ENCODE measurements around the gene ADGRE2.

The ADGRE2 gene

DNA sequence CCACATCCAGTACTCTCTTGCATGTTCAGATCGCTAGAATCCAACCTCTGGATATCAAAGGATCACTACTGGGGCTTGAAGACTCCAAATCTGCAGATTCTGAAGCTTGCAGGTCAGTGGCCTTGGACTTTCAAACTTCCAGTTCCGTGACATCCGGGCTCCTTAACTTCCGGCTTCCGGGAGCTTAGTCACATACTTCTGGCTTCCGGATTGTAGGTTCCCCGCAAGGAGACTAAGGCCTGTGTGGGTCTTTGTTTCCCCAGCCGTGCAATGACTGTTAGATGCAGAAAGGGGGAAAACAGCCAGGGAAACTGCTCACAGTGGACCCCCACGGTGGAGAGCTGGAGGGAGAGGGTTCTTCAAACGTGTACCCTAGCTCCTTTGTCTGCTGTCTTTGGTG, 47.2 kb downstream of the ADGRE2 start:
- peak; percentile 12 for DNase-seq

DNA sequence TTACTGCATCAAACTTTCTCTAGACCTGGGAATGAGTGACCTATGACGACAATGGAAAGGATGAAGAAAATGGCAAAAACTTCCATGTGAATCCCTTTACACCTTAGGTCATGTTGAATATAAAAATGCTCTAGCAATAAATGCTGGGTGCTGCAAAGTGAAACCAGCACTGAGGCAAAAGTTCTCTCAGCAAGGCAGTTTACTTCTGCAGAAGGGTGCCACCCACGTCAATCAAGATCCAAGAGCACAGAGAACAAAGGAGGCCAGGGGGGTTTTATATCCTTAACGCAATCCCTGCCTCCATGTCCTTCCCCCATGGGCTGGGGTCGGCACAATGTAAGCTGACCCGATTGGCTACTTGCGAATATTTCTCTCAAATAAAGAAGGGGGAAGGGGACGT, 49.8 kb downstream of the ADGRE2 start:
- DNase-seq: no peak

DNA sequence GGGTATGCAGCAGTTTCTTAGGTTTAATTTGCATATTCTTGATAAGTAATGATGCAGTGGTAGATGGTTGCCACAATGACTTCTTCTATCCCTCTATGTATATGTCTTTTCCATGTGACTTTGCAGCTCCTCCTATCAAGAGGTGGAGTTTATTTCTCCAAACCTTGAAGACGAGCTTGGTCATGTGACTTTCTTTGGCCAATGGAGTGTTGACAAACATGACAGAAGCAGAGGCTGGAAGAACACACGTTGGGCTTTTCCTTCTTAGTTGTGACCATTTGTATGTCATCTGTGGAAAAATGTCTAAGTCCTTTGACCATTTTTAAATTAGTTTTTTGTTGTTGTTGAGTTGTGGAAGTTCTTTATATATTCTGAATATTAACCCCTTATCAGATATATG, 56.2 kb downstream of the ADGRE2 start:
- no peak for DNase-seq

DNA sequence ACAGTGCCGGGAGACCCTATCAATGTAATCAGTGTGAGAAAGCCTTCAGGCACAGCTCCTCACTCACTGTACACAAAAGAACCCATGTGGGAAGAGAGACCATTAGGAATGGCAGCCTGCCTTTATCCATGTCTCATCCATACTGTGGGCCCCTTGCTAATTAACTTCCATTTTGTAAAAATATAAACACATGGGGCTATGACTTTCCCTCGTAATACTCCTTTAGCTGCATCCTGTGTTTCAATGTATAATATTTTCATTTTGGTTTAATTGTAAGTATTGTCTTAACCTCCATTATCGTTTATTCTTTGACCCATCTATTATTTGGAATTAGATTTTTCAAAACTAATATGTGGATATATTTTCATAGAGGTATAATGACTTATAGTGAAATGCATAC, 59.2 kb downstream of the ADGRE2 start:
- no peak for DNase-seq

DNA sequence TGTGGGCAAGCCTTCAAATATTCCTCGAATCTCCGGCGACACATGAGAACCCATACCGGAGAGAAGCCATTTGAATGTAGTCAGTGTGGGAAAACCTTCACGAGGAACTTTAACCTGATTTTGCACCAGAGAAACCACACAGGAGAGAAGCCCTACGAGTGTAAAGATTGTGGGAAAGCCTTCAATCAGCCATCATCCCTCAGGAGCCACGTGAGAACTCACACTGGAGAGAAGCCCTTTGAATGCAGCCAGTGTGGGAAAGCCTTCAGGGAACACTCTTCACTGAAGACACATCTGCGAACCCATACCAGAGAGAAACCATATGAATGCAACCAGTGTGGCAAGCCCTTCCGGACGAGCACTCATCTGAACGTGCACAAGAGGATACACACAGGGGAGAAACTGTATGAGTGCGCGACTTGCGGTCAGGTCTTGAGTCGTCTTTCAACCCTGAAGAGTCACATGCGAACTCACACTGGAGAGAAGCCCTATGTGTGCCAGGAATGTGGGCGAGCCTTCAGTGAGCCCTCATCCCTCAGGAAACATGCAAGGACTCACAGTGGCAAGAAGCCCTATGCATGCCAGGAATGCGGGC, 59.7 kb downstream of the ADGRE2 start:
- DNase-seq: no peak

DNA sequence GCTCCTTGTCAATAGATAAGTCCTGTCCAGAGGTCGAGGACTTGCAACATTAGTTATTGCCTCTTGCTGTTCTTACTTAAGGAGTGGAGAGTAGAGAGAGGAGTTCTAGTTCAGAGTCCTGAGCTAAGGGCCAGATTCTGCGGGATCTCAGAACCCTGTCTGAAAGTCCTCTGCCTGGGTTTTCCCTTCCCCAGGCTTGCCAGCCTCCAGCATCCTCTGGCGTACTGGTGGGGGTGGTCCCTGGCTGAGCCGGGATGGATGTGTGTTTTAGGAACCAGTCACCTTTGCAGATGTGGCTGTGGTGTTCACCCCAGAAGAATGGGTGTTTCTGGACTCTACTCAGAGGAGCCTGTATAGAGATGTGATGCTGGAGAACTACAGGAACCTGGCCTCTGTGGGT, 62.5 kb downstream of the ADGRE2 start:
- no peak for DNase-seq

DNA sequence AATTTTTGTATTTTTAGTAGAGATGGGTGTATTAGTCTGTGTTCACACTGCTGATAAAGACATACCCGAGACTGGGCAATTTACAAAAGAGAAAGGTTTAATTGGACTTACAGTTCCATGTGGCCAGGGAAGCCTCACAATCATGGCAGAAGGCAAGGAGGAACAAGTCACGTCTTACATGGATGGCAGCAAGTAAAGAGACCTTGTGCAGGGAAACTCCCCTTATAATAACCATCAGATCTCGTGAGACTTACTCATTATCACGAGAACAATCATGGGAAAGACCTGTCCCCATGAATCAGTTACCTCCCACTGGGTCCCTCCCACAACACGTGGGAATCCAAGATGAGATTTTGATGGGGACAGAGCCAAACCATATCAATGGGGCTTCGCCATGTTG, 73.9 kb downstream of the ADGRE2 start:
- DNase-seq: no peak

DNA sequence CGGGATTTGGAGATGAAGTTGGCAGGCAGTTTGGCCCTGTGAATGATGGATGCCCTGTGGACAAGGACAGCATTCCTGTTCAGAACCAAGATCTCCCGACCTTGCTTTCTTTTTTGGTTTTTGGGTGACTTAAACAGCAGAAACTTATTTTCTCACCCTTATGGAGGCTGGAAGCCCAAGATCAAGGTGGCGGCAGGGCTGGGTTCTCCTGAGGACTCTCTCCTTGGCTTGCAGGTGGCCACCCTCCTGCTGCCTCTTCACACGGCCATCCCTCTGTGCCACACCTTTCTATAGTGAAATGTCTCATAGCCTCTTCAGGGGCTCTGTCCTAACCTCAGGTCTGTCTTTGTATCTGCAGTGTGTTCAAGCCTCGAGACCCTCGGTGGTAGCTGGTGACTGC, 74.5 kb downstream of the ADGRE2 start:
- DNase-seq: no peak

DNA sequence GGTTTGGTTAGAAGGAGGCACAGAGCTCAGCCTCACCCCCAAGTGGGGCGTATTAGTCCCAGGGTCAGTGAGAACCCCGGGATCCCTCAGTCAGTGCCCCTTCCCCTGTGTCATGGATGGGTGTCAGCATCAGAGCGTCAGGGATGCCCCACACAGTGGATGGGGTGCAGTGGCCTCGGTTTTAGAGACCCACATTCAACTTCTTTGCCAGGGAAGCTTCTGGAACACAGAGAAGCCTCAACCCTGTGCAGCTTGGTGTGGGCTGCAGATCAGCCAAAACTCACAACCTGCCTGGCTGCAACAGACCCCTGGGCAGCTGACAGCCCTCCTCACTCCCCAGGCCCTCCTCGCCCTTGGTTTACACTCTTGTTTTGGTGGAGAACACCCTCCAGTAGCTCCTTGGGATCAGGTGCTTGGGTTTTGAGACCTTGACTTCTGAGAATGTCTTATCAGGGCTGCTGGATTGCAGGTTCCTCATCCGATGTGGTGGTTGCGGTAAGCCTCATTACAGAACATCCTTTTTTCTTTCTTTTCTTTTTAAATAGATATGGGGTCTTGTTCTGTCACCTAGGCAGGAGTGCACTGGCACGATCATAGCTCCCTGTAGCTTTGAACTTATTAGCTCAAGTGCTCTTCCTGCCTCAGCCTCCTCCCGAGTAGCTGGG, 77.5 kb downstream of the ADGRE2 start:
- no peak for DNase-seq

DNA sequence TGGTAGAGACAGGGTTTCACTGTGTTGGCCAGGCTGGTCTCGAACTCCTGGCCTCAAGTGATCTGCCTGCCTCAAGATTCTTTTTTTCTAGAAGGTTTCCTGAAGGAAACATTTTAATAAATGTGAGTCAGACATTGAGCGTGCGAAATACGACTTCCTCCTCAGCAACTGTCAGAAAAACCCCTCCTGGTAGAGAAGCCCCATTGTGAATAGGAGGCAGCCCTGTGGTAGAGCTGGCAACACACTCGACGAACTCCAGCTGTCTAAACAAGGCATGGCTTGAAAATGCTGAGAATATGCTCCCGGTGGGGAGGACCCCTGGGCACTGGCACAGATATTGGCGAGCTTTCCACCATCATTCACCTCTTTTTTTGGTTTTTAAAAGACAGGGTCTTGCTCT, 78.7 kb downstream of the ADGRE2 start:
- no peak for DNase-seq

DNA sequence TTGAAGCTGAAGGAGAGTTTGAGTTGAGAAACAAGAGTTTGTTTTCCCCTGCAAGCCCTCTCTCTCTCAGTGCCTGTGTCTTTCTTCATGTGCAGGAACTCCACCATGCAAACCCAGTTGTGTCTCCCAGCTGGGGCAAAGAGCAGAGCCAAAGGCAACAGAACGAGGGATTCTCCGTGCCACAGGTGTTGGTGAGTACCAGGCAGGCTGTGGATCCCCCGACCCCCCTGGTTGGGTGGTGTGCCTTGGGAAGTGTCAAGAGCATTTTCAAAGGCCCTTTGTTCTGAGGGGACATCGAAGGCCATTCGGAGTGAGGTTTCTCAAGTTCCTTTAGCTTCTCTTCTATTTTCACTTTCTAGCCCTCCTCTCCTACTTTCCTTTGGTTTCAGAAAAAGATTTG, 82.9 kb downstream of the ADGRE2 start:
- no peak for DNase-seq

DNA sequence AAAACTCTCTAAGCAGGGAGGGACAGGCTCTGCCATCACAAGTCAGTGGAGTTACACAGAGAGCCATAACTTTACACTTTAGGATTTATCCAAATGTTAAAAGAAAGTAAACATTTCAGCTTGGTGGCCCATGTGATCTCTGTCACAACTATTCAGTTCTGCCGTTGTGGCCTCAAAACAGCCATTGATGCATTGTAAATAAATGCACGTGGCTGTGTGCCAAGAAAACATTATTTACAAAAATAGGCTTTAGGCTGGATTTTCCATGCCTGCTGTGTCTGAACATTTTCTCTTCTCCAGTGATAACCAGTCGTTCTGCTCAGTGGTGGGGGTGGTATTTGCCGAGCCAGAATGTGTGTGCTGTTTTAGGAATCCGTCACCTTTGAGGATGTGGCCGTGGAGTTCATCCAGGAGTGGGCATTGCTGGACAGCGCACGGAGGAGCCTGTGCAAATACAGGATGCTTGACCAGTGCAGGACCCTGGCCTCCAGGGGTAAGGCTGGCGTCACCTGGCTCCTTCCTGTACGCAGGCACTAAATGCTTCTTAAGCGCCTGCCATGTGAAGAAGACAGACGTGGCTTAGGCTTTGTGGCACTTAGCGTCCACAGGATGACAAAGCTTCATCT, 83.6 kb downstream of the ADGRE2 start:
- DNase-seq: no peak

DNA sequence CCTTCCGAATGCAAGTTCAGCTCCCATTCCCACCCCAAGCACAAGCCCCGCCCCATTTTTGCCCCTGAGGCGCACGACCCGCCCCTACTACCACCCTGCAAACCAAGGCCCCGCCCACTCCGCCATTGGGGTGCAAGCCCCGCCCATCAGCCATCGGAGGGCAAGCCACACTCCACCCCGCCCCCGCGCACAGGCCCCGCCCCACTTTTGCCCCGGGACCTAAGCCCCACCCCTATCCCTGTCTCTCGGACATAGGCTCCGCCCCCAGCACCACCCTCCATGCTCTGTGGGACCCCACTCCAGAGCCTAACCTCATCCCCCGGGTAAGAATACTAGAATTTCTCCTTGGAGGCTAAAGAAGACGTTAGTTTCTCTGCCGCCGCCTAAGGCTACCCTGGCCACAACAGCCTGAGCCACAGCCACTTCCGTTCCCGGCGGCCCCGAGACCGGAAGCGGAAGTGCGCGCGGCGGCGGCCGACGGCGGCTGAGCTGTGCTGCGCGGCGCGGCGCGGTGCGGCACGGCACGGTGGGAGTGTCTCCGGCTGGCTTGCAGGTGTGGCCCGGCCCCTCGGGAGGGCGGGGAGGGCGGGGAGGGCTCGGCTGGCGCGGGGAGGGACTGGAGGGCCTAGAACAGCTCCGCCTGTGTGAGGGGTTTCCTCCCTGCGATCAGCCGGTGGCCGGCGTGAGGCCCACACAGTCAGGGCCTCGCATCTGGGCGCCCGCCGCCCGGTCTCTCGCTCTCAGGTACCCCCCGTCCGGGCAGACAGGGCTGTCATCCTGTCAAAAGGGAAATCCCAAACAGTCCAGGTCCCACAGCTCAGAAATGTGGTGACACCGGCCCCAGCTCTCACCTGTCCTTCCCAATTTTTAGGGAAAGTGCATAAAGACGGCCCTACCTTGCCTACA, 88.5 kb downstream of the ADGRE2 start, which contains the start of gene ZNF333:
Gene ZNF333, plus strand, starts transcription at position 451 of the 906 bp plus-strand sequence. CDS start 3,444 bp downstream, outside the sequence.
- peak; percentile 96 for DNase-seq

DNA sequence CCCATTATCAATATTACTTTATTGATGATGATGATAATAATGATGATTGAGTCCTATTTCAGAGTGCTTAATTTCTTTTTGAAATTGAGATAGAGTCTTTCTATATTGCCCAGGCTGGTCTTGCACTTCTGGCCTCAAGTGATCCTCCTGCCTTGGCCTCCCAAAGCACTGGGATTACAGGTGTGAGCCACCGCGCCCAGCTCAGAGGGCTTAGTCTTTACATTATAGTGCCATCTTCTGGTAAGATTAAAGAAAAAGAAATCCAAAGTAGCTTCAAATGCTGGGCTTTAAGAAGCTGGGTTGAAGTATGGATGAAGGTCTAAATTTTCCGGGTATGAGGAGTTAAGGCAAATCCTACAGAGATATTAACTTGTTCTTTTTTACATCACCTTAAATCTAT, 91.9 kb downstream of the ADGRE2 start:
- peak; percentile 62 for DNase-seq

DNA sequence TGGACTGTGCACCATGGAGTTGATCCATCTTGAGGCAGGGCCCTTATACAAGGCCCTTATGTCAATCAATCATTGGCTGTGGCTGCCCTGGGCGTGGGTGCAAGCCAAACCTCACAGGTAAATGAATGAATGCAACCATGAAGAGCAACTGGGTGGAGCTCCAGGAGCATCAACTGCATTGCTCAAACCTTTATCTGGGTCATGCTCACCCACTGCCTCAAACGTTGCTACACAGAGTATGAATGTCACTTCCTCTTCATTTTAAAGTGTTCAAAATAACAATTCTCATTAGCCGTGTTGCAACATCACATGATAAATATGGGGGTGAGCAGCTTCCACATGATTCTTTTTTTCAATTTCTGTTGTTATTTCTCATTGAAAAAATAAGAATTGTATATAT, 94.9 kb downstream of the ADGRE2 start:
- no peak for DNase-seq

All from NCI-H69 (cell line).